ENCODE measurements around the gene FLT1. TPM values are rescaled to one million over a fixed set of nuclear protein-coding genes. Genes with fewer than 3 reads are reported as not detected.

FLT1 gene
- total RNA-seq, 1 donor from 2014 or later, result 6.5 TPM

DNA sequence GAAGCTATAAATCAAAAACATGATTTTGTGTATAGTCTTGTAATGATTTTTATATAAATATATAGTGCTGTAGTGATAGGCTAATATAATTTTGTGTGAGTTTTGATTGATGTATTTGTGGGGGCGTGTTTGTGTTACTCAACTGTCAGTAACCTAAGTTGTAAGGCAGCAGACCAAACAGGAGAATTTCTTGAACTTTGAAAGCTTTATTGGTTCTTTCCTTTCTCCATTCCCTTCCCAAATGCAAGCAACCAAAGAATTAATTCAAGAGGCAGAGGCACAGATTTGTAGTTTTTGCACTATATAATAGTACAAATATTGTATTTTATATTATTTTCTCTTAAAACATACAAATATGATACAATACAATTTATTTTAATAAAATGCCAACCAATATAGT, 109.6 kb downstream of the FLT1 start:
- Mint-ChIP-seq H3K36me3 (no peaks in the 10 kb centered on the region), H3K9me3 (no peaks in the 10 kb centered on the region), H3K27me3 (ENCODE audit: low read depth) (no peaks in the 10 kb centered on the region), H3K4me3 (no peak overlapping the region), H3K4me1 (peaks cover 5% of the 10 kb centered on the region), H3K27ac (no peak overlapping the region)
- no peak for DNase-seq (ENCODE audit: low spot score in 2 of 2, unreplicated experiment in 2 of 2)
- no peak for TF ChIP-seq CTCF (IDR thresholded peaks at IDR 0.05; ENCODE audit: unreplicated experiment)

DNA sequence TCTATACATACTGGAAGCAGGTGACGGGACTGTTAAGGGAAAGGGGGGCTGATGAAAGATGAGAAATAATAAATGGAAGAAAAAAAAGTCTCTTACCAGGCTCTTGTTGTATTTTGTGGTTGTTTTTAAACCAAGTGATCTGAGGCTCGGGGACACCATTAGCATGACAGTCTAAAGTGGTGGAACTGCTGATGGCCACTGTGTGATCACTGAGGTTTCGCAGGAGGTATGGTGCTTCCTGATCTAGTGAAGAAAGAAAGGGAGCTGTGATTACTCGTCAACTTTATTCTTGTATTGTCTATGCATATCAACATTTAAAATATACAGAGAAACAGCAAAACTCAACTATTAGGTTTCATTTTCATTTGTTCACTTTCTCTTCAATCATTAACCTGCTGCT, 110.1 kb downstream of the FLT1 start:
- Mint-ChIP-seq H3K27ac (no peak overlapping the region), H3K36me3 (no peaks in the 10 kb centered on the region), H3K9me3 (no peaks in the 10 kb centered on the region), H3K27me3 (ENCODE audit: low read depth) (no peaks in the 10 kb centered on the region), H3K4me1 (peaks cover 4% of the 10 kb centered on the region), H3K4me3 (no peak overlapping the region)
- DNase-seq (ENCODE audit: low spot score in 2 of 2, unreplicated experiment in 2 of 2), result no peak
- TF ChIP-seq CTCF (IDR thresholded peaks at IDR 0.05; ENCODE audit: unreplicated experiment), result no peak

- no peak overlapping the region for H3K4me3 Mint-ChIP-seq
- no peaks in the 10 kb centered on the region for H3K27me3 Mint-ChIP-seq (ENCODE audit: low read depth)
- TF ChIP-seq CTCF (IDR thresholded peaks at IDR 0.05; ENCODE audit: unreplicated experiment), result no peak
- H3K27ac Mint-ChIP-seq, result no peak overlapping the region
- no peak for DNase-seq (ENCODE audit: low spot score in 2 of 2, unreplicated experiment in 2 of 2)
- H3K36me3 Mint-ChIP-seq, result no peaks in the 10 kb centered on the region
- H3K9me3 Mint-ChIP-seq, result no peaks in the 10 kb centered on the region
- peaks cover 4% of the 10 kb centered on the region for H3K4me1 Mint-ChIP-seq
Measured at GRCh38 chr13:28380319-28380718, 114.6 kb downstream of the FLT1 start.

GRCh38 chr13:28379371-28380083, 115.4 kb downstream of the FLT1 start:
- H3K36me3 Mint-ChIP-seq, result no peaks in the 10 kb centered on the region
- TF ChIP-seq CTCF (IDR thresholded peaks at IDR 0.05; ENCODE audit: unreplicated experiment), result no peak
- DNase-seq (ENCODE audit: low spot score in 2 of 2, unreplicated experiment in 2 of 2), result no peak
- H3K4me3 Mint-ChIP-seq, result no peak overlapping the region
- H3K27me3 Mint-ChIP-seq (ENCODE audit: low read depth), result no peaks in the 10 kb centered on the region
- H3K27ac Mint-ChIP-seq, result no peak overlapping the region
- H3K4me1 Mint-ChIP-seq, result peaks cover 4% of the 10 kb centered on the region
- no peaks in the 10 kb centered on the region for H3K9me3 Mint-ChIP-seq

GRCh38 chr13:28376604-28377003, 118.3 kb downstream of the FLT1 start:
- H3K27me3 Mint-ChIP-seq (ENCODE audit: low read depth), result no peaks in the 10 kb centered on the region
- no peaks in the 10 kb centered on the region for H3K36me3 Mint-ChIP-seq
- no peak for DNase-seq (ENCODE audit: low spot score in 2 of 2, unreplicated experiment in 2 of 2)
- H3K4me1 Mint-ChIP-seq, result peaks cover 8% of the 10 kb centered on the region
- no peak for TF ChIP-seq CTCF (IDR thresholded peaks at IDR 0.05; ENCODE audit: unreplicated experiment)
- H3K9me3 Mint-ChIP-seq, result no peaks in the 10 kb centered on the region
- no peak overlapping the region for H3K4me3 Mint-ChIP-seq
- no peak overlapping the region for H3K27ac Mint-ChIP-seq

Data from mesothelial cell of epicardium (in vitro differentiated cells).